Skeletal muscle cell (primary cell): ENCODE results near the gene TIAM1.
A peak's percentile ranks its signal among the peaks of the same experiment; 100 is the strongest.
"Not testable (repeated sequence)": the region's sequence is repeated elsewhere in the genome, so short reads cannot be mapped to it uniquely, and the experiment has no call there.

Experiments
- DNase-seq: peaks from one replicate; pipeline ENCODE4 v3.0.0-alpha.2; 2010; ENCODE audit warnings: low read depth
- H3K4me3 ChIP-seq: 2 replicates; pipeline ENCODE4 v1.5.1; 2011; ENCODE audit warnings: low read depth, mild to moderate bottlenecking, control low read depth, low read length, moderate library complexity

Gene TIAM1

GRCh38 chr21:31230937-31231336, 113.1 kb downstream of the TIAM1 start:
- DNase-seq: no peak
- no peak overlapping the region for H3K4me3 ChIP-seq

GRCh38 chr21:31228723-31229122, 115.3 kb downstream of the TIAM1 start:
- H3K4me3 ChIP-seq, DNase-seq: not testable (repeated sequence)

- no peak overlapping the region for H3K4me3 ChIP-seq
- DNase-seq: no peak
Observed at GRCh38 chr21:31225713-31226112, 118.3 kb downstream of the TIAM1 start.

GRCh38 chr21:31222142-31222541, 121.9 kb downstream of the TIAM1 start:
- no peak for DNase-seq
- no peak overlapping the region for H3K4me3 ChIP-seq

- no peak overlapping the region for H3K4me3 ChIP-seq
- no peak for DNase-seq
Observed at GRCh38 chr21:31221043-31221442, 123.0 kb downstream of the TIAM1 start.

- no peak overlapping the region for H3K4me3 ChIP-seq
- peak; percentile 59 for DNase-seq
Observed at GRCh38 chr21:31220575-31220974, 123.5 kb downstream of the TIAM1 start.

- H3K4me3 ChIP-seq: no peak overlapping the region
- DNase-seq: peak; percentile 72
Observed at GRCh38 chr21:31218830-31219608, 125.0 kb downstream of the TIAM1 start.

GRCh38 chr21:31216206-31216605, 127.9 kb downstream of the TIAM1 start:
- DNase-seq: no peak
- no peak overlapping the region for H3K4me3 ChIP-seq

- no peak overlapping the region for H3K4me3 ChIP-seq
- DNase-seq: no peak
Observed at GRCh38 chr21:31213787-31214186, 130.3 kb downstream of the TIAM1 start.

GRCh38 chr21:31211836-31212235, 132.2 kb downstream of the TIAM1 start:
- no peak for DNase-seq
- no peak overlapping the region for H3K4me3 ChIP-seq

- no peak overlapping the region for H3K4me3 ChIP-seq
- no peak for DNase-seq
Observed at GRCh38 chr21:31205412-31205811, 138.6 kb downstream of the TIAM1 start.

GRCh38 chr21:31204801-31205200, 139.3 kb downstream of the TIAM1 start:
- no peak overlapping the region for H3K4me3 ChIP-seq
- DNase-seq: no peak

- no peak overlapping the region for H3K4me3 ChIP-seq
- DNase-seq: peak; percentile 58
Observed at GRCh38 chr21:31203431-31204054, 140.5 kb downstream of the TIAM1 start.

GRCh38 chr21:31201548-31201947, 142.5 kb downstream of the TIAM1 start:
- peak; percentile 85 for DNase-seq
- no peak overlapping the region for H3K4me3 ChIP-seq

- DNase-seq: no peak
- no peak overlapping the region for H3K4me3 ChIP-seq
Observed at GRCh38 chr21:31201144-31201543, 142.9 kb downstream of the TIAM1 start.

GRCh38 chr21:31198575-31198974, 145.5 kb downstream of the TIAM1 start:
- DNase-seq: no peak
- no peak overlapping the region for H3K4me3 ChIP-seq

GRCh38 chr21:31196724-31197123, 147.3 kb downstream of the TIAM1 start:
- no peak overlapping the region for H3K4me3 ChIP-seq
- DNase-seq: no peak

- no peak overlapping the region for H3K4me3 ChIP-seq
- DNase-seq: no peak
Observed at GRCh38 chr21:31195334-31196015, 148.6 kb downstream of the TIAM1 start.

- H3K4me3 ChIP-seq: no peak overlapping the region
- no peak for DNase-seq
Observed at GRCh38 chr21:31194510-31195293, 149.4 kb downstream of the TIAM1 start.

- no peak overlapping the region for H3K4me3 ChIP-seq
- DNase-seq: no peak
Observed at GRCh38 chr21:31193761-31194160, 150.3 kb downstream of the TIAM1 start.
